ENCODE data around the gene GET4. TPM values are rescaled to one million over a fixed set of nuclear protein-coding genes. Genes with fewer than 3 reads are reported as not detected.
A peak's percentile ranks its signal among the peaks of the same experiment; 100 is the strongest.

GET4 gene
- total RNA-seq, 4 donors from 2014 or later = 29.7 to 93.3 (median 56.8) TPM

DNA sequence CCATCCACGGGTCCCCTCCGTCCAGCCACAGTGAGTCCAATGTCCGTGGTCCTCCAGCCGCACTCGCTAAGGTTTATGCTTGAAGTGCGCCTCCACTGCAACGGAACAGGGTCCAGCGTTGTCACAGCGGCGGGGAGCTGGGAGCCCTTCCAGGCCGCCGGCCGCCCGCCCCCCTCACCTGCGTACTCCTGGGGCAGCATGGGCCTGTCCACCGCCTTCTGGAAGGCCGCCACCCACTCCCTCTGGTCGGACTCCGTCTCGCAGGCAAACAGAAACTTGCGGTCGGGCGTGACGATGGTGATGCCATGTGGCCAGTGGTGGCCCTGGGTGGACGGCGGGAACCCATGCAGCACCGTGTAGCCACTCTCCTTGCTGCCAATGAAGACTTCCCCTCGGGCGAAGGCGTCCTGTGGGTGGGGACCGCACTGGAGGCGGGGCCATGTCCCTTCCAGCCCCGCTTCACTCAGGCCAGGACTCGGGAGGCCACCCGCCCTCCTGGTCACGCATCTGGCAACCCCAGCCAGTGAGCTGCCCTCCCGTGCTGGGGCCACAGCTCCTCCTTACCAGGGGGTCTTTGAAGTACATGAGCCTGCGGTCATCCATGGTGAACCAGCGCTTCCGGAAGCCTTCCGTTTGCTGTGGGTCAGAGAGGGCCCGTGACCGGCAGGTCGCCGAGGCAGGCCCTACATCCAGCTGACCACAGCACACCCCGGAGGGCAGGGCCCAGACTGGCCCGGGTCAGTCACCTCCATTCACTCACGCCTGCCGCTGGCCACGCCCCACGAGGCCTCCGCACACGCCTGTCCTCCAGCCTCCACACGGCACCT, 22.7 kb downstream of the GET4 start:
- DNase-seq = no peak
- H3K27me3 ChIP-seq = no peaks in the 10 kb centered on the region
- no peak overlapping the region for H3K27ac ChIP-seq
- TF ChIP-seq POLR2A (IDR thresholded peaks at IDR 0.05) = no peak
- TF ChIP-seq, protein P1, sequence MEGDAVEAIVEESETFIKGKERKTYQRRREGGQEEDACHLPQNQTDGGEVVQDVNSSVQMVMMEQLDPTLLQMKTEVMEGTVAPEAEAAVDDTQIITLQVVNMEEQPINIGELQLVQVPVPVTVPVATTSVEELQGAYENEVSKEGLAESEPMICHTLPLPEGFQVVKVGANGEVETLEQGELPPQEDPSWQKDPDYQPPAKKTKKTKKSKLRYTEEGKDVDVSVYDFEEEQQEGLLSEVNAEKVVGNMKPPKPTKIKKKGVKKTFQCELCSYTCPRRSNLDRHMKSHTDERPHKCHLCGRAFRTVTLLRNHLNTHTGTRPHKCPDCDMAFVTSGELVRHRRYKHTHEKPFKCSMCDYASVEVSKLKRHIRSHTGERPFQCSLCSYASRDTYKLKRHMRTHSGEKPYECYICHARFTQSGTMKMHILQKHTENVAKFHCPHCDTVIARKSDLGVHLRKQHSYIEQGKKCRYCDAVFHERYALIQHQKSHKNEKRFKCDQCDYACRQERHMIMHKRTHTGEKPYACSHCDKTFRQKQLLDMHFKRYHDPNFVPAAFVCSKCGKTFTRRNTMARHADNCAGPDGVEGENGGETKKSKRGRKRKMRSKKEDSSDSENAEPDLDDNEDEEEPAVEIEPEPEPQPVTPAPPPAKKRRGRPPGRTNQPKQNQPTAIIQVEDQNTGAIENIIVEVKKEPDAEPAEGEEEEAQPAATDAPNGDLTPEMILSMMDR (IDR thresholded peaks at IDR 0.05) = no peak
- H3K36me3 ChIP-seq = peaks cover 0 to 67% (median 0%) of the 10 kb centered on the region in 3 donors
- no peak overlapping the region for H3K4me3 ChIP-seq
- no peaks in the 10 kb centered on the region for H3K9me3 ChIP-seq
- peaks cover 0 to 15% (median 3%) of the 10 kb centered on the region in 4 donors for H3K4me1 ChIP-seq

DNA sequence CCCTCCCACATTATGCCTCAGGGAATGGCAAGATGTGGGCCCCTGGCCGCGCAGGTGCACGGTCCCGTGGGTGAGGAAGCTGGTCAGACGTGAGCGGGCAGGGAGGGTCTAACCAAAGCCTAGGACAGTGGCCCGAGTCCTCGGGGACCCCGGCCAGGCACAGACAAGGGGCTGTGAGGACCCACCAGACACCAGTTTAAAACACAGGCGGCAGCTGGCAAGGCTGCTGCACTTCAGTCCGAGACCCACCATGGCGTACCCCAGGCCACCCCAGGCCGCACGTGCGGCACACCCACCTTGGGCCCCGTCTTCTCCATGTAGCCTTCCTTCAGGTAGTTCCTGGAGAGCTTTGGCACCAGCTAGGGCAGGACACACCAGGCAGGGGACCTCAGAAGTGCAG, 23.5 kb downstream of the GET4 start:
- H3K9me3 ChIP-seq = no peaks in the 10 kb centered on the region
- no peak overlapping the region for H3K4me3 ChIP-seq
- H3K4me1 ChIP-seq = peaks cover 0 to 15% (median 3%) of the 10 kb centered on the region in 4 donors
- no peak for DNase-seq
- peak overlapping the region in 1 of 4 donors; percentile 91 for H3K27ac ChIP-seq
- peaks cover 0 to 67% (median 0%) of the 10 kb centered on the region in 3 donors for H3K36me3 ChIP-seq
- no peak for TF ChIP-seq POLR2A (IDR thresholded peaks at IDR 0.05)
- TF ChIP-seq, protein P1 (IDR thresholded peaks at IDR 0.05) = no peak
- no peaks in the 10 kb centered on the region for H3K27me3 ChIP-seq

DNA sequence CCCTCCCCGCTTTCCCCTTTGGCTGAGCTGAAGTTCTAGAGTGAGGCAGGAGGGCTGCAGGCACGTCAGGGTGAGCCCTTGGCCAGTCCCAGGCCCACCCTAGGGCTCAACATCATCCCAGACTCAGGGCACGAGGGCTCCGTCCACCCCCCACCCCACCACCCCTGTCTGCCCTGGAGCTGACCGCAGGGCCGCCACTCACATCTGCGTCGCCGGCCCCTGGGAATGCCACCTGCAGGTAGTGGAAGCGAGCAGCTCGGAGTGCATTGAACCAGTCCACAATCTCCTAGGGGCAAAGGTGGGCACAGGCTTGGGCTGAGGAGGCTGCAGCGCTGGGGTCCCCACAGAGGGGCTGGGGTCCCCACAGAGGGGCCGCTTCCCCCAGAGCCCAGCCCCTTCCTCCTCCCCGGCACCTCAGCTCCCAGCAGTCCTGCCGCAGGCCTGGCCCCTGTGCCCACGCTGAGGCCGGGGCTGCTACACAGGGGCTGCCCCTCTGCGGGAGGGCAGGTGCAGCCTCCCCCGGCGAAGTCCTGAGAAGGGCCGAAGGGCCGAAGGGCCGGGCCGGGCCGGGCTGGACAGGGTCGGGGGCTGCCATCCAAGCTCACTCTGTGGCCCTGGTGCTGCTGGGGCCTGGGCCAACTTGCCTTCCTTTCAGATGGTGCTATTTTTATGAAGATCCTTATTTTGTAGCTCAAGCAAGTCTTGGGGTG, 24.1 kb downstream of the GET4 start:
- peak overlapping the region in 3 of 4 donors; percentile 75 to 91 (median 76) for H3K27ac ChIP-seq
- peaks cover 0 to 62% (median 0%) of the 10 kb centered on the region in 3 donors for H3K36me3 ChIP-seq
- no peak for TF ChIP-seq POLR2A (IDR thresholded peaks at IDR 0.05)
- H3K27me3 ChIP-seq = no peaks in the 10 kb centered on the region
- DNase-seq = no peak
- H3K4me3 ChIP-seq = no peak overlapping the region
- peaks cover 0 to 15% (median 3%) of the 10 kb centered on the region in 4 donors for H3K4me1 ChIP-seq
- H3K9me3 ChIP-seq = no peaks in the 10 kb centered on the region

DNA sequence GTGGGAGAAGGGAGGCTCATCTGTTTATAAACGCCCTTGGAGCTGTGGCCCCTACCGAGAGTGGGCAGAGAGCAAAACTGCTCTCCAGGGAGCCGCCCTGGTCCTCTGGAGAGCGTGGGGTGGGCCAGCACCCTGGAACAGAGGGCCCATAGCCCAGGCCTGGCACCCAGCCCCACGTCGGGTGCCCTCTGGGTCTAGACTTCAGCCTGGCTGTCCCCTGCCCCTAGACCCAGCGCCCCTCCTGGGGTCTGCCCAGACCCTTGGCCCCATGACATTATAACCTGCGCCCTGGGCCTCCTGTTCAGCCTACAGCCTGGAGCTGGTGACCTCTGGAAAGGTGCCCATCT, 24.7 kb downstream of the GET4 start:
- Histone ChIP-seq H3K4me3 (no peak overlapping the region), H3K27ac (peak overlapping the region; percentile 19 to 91 (median 76)), H3K4me1 (peaks cover 0 to 15% (median 3%) of the 10 kb centered on the region in 4 donors), H3K36me3 (peaks cover 0 to 56% (median 0%) of the 10 kb centered on the region in 3 donors), H3K9me3 (no peaks in the 10 kb centered on the region), H3K27me3 (no peaks in the 10 kb centered on the region)
- TF ChIP-seq, protein P1 (IDR thresholded peaks at IDR 0.05) = no peak
- TF ChIP-seq POLR2A (IDR thresholded peaks at IDR 0.05) = no peak
- DNase-seq = no peak

DNA sequence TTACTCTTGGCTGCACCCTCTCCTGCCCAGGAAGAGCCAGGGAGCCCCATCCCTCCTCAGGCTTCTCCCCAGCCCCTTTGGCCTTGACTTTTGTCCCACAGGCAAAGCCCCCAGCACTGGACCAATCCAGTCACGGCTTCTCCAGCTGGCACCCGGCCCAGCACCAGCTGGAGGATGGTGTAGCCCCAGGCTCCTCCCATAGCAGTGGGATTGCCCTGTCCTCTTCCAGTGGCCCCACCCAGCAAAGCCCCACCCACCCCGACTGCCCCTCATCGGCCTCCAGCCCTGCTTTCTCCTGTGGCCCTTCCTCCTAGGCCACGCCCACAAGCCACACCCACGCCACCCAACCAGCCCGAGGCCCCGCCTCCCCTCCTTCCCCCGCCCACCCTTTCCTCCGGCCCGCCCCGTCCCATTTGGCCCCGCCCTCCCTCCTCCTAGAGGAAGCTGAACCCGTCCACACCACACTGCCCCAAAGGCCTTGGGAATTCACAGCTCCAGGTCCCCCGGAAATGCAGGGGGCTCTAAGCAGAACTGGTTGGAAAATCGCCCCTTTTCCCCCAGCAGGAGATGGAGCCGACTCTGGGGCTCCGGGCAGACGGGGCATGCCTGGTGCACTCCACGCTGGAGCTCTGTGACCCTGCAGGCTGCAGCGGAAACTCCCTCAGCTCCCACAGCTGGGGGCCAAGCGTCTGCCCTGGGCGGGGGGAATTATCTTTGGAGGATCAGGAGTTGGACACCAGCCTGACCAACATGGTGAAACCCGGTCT, 25.2 kb downstream of the GET4 start:
- Histone ChIP-seq H3K36me3 (peaks cover 0 to 51% (median 0%) of the 10 kb centered on the region in 3 donors), H3K4me3 (no peak overlapping the region), H3K27ac (peak overlapping the region; percentile 19 to 91 (median 76)), H3K27me3 (no peaks in the 10 kb centered on the region), H3K4me1 (peaks cover 0 to 15% (median 3%) of the 10 kb centered on the region in 4 donors), H3K9me3 (no peaks in the 10 kb centered on the region)
- TF ChIP-seq POLR2A (IDR thresholded peaks at IDR 0.05) = peak in 1 of 2 donors; percentile 44
- TF ChIP-seq, protein P1 (IDR thresholded peaks at IDR 0.05) = no peak
- peak; percentile 71 to 98 (median 93) for DNase-seq
